Breast epithelium (tissue), 4 donors: ENCODE results near the gene CGRRF1. TPM values are rescaled to one million over a fixed set of nuclear protein-coding genes. Genes with fewer than 3 reads are reported as not detected.

Source experiments
- DNase-seq, 2 donors: peaks; one replicate each; pipeline ENCODE4 v3.0.0-alpha.2; 2019; ENCODE audit warnings: low spot score in 2 of 2
- H3K27ac ChIP-seq, 2 donors: fragments of 200-600 bp; sonication (generic) in 1 of 2; one replicate each; pipeline ENCODE4 v1.5.1; 2016 to 2019; ENCODE audit warnings: mild to moderate bottlenecking in 1 of 2
- H3K27me3 ChIP-seq, 2 donors: fragments of 200-600 bp; sonication (generic) in 1 of 2; one replicate each; pipeline versions ENCODE4 v1.5.1 to v1.6.0; 2017 to 2019; ENCODE audit warnings: control low read depth in 1 of 2, mild to moderate bottlenecking in 1 of 2
- H3K36me3 ChIP-seq: fragments of 200-600 bp; one replicate; pipeline ENCODE4 v1.5.1; 2019
- H3K4me1 ChIP-seq, 2 donors: fragments of 200-600 bp; sonication (generic); one replicate each; pipeline ENCODE4 v1.5.1; 2016 to 2019; ENCODE audit warnings: control low read depth in 1 of 2
- H3K4me3 ChIP-seq, 3 donors: fragments of 200-600 bp; sonication (generic); 1 replicate in 2 of 3; 2 replicates in 1 of 3; pipeline ENCODE4 v1.5.1; 2016 to 2019; ENCODE audit warnings: mild to moderate bottlenecking in 3 of 3, moderate library complexity in 2 of 3
- H3K9me3 ChIP-seq, 2 donors: fragments of 200-600 bp; sonication (generic) in 1 of 2; one replicate each; pipeline ENCODE4 v1.5.1; 2016 to 2019; ENCODE audit warnings: control low read depth in 1 of 2
- POLR2A ChIP-seq: fragments of 450-650 bp; IDR thresholded peaks from one replicate; pipeline ENCODE4 v1.6.1; 2016; ENCODE audit warnings: antibody characterized with exemption, mild to moderate bottlenecking, moderate library complexity
- POLR2AphosphoS5 ChIP-seq, 3 donors: sonication (generic); formaldehyde crosslinking; IDR thresholded peaks; one replicate each; pipeline ENCODE4 v1.6.1; 2017; ENCODE audit warnings: antibody characterized with exemption in 3 of 3
- intact Hi-C: fragments of 100-400 bp; cut with DNase I; formaldehyde crosslinking; loops from one replicate; pipeline ENCODE4 v1.15.1; 2023; ENCODE audit warnings: low total_unique reads
- total RNA-seq, 3 donors: library from RNA; depleted of rRNA; stranded (reverse); fragments of >200 nt; gene quantifications; one replicate each; pipeline ENCODE4 v1.1.0, GENCODE V29; 2016
- TF ChIP-seq, protein P1 (sequence below), 3 donors: fragments of 450-650 bp; IDR thresholded peaks; one replicate each; pipeline ENCODE4 v1.5.1; 2016 to 2017; ENCODE audit warnings: antibody characterized with exemption in 3 of 3, mild to moderate bottlenecking in 3 of 3, moderate library complexity in 3 of 3

The CGRRF1 gene
- total RNA-seq, 3 donors from 2014 or later = 21.0 to 25.5 (median 23.6) TPM

DNA sequence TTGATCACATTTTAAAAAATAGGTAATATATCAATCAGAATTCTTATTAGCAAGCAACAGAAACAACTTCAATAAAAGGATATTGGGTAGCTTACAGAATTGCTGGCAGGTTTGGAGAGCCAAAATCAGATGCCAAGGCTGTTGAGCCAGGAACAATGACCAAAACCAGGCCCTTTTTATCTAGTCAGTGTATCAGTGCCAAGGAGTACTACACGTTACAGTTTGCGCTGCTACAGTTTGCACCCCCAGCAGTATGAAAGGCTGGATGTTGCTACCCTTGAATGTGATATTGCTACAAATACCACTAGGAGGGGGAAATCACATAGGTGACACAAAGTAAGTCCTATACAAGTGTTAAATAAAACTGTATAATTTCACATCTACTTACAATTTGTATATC, 19.3 kb downstream of the CGRRF1 start:
- Histone ChIP-seq H3K4me1 (no peaks in the 10 kb centered on the region), H3K4me3 (no peak overlapping the region), H3K36me3 (no peaks in the 10 kb centered on the region), H3K27ac (no peak overlapping the region), H3K9me3 (no peaks in the 10 kb centered on the region), H3K27me3 (no peaks in the 10 kb centered on the region)
- intact Hi-C loops = no loop called here
- no peak for DNase-seq
- no peak for TF ChIP-seq POLR2AphosphoS5 (IDR thresholded peaks at IDR 0.05)
- TF ChIP-seq POLR2A = no peak
- TF ChIP-seq, protein P1, sequence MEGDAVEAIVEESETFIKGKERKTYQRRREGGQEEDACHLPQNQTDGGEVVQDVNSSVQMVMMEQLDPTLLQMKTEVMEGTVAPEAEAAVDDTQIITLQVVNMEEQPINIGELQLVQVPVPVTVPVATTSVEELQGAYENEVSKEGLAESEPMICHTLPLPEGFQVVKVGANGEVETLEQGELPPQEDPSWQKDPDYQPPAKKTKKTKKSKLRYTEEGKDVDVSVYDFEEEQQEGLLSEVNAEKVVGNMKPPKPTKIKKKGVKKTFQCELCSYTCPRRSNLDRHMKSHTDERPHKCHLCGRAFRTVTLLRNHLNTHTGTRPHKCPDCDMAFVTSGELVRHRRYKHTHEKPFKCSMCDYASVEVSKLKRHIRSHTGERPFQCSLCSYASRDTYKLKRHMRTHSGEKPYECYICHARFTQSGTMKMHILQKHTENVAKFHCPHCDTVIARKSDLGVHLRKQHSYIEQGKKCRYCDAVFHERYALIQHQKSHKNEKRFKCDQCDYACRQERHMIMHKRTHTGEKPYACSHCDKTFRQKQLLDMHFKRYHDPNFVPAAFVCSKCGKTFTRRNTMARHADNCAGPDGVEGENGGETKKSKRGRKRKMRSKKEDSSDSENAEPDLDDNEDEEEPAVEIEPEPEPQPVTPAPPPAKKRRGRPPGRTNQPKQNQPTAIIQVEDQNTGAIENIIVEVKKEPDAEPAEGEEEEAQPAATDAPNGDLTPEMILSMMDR (IDR thresholded peaks at IDR 0.05) = no peak

- Histone ChIP-seq H3K27me3 (no peaks in the 10 kb centered on the region), H3K4me3 (no peak overlapping the region), H3K4me1 (no peaks in the 10 kb centered on the region), H3K9me3 (no peaks in the 10 kb centered on the region), H3K36me3 (no peaks in the 10 kb centered on the region), H3K27ac (no peak overlapping the region)
- intact Hi-C loops = no loop called here
- TF ChIP-seq, protein P1 (IDR thresholded peaks at IDR 0.05) = no peak
- no peak for TF ChIP-seq POLR2AphosphoS5 (IDR thresholded peaks at IDR 0.05)
- TF ChIP-seq POLR2A = no peak
- DNase-seq = no peak
These were observed 20.1 kb downstream of the CGRRF1 start for GRCh38 chr14:54529811-54530210.

DNA sequence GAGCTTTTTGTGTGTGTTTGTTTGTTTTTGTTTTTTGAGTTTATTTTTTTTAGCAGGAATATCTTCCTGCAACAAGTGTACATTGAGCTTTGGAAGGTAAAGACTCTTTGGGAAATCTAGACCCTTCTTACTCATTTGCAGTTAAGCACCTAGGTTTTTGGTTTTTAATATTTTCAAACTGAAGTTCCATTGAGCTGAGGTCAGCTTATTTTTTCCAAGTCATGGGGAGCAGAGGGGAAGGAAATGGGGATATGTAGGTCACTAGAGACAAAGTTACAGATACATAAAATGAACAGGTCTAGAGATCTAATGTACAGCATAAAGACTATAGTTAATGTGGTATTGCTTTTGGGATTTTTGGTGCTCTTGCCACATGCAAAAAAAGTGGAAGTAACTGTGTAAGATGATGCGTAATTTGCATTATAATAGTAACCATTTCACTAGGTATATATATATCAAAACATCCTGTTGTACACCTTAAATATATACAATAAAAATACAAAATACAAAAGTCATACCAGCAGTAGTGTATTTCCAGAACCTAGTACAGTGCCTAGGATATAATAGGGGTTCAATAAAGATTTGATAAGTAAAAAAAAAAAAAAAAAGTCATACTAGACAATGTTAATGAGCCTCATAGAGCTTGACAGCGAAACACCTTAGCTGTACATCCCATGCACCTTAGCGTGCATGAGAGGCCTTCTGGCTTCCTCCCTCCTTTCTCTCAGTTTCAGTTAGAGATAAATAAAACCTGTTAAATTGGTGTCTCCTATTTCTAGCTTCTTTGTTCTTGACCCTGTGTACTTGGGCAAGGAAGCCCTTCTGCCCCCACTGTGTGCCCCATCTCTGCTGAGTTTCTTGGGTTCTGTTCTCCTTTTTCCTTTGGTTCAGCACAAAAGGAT, 22.7 kb downstream of the CGRRF1 start:
- no peaks in the 10 kb centered on the region for H3K27me3 ChIP-seq
- no peaks in the 10 kb centered on the region for H3K36me3 ChIP-seq
- no peak overlapping the region for H3K4me3 ChIP-seq
- no peak for DNase-seq
- H3K9me3 ChIP-seq = no peaks in the 10 kb centered on the region
- TF ChIP-seq POLR2AphosphoS5 (IDR thresholded peaks at IDR 0.05) (no peak), POLR2A (no peak)
- TF ChIP-seq, protein P1 (IDR thresholded peaks at IDR 0.05) = no peak
- intact Hi-C loops = no loop called here
- no peaks in the 10 kb centered on the region for H3K4me1 ChIP-seq
- H3K27ac ChIP-seq = no peak overlapping the region

DNA sequence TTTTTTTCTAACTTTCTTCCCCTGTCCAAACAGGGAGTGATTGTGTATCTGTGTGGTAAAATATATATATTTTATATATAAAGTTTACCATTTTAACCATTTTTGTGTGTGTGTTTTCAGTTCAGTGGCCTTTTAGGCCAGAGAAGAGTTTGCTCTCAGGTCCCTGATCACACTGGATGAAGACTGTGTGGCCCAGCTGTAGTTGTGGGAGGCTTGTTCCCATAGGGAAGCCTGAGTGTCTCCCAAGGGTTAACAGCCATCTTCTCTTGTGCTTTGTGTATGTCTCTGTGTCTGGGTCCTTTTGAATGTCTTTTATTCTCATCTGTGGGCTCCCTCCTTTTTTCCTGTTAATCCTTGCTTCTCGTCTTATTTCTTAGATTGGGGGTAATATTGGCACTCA, 23.4 kb downstream of the CGRRF1 start:
- H3K9me3 ChIP-seq = no peaks in the 10 kb centered on the region

GRCh38 chr14:54535126-54535525, 25.4 kb downstream of the CGRRF1 start:
- intact Hi-C loops = no loop called here
- TF ChIP-seq POLR2AphosphoS5 (IDR thresholded peaks at IDR 0.05) (no peak), POLR2A (no peak)
- TF ChIP-seq, protein P1 (IDR thresholded peaks at IDR 0.05) = no peak
- no peaks in the 10 kb centered on the region for H3K9me3 ChIP-seq
- H3K27me3 ChIP-seq = no peaks in the 10 kb centered on the region
- no peak overlapping the region for H3K27ac ChIP-seq
- H3K4me3 ChIP-seq = no peak overlapping the region
- no peak for DNase-seq
- H3K36me3 ChIP-seq = peaks cover 9% of the 10 kb centered on the region
- no peaks in the 10 kb centered on the region for H3K4me1 ChIP-seq

More for the DNA sequence above, 23.4 kb downstream of the CGRRF1 start:
- H3K36me3 ChIP-seq = peaks cover 2% of the 10 kb centered on the region
- intact Hi-C loops = no loop called here
- no peak for DNase-seq
- TF ChIP-seq POLR2AphosphoS5 (IDR thresholded peaks at IDR 0.05) (no peak), POLR2A (no peak)
- TF ChIP-seq, protein P1 (IDR thresholded peaks at IDR 0.05) = no peak
- no peaks in the 10 kb centered on the region for H3K4me1 ChIP-seq
- H3K27me3 ChIP-seq = no peaks in the 10 kb centered on the region
- H3K27ac ChIP-seq = no peak overlapping the region
- H3K4me3 ChIP-seq = no peak overlapping the region
